ENCODE data around the gene ST6GALNAC4.

The ST6GALNAC4 gene

GRCh38 chr9:127924736-127925444 lies 8.0 kb upstream of the ST6GALNAC4 start:
- ATAC-seq (replicated peaks; ENCODE audit: extremely low read depth, poor library complexity, severe bottlenecking) (no peak), DNase-seq (ENCODE audit: low spot score in 2 of 2) (no peak)
- Mint-ChIP-seq H3K9me3 (no peaks in the 10 kb centered on the region), H3K4me3 (peak overlapping the region; percentile 38), H3K4me1 (peaks cover 11% of the 10 kb centered on the region), H3K36me3 (ENCODE audit: insufficient read depth) (peaks cover 12% of the 10 kb centered on the region), H3K27me3 (peaks cover 19% of the 10 kb centered on the region), H3K27ac (ENCODE audit: low read depth) (no peak overlapping the region)

DNA sequence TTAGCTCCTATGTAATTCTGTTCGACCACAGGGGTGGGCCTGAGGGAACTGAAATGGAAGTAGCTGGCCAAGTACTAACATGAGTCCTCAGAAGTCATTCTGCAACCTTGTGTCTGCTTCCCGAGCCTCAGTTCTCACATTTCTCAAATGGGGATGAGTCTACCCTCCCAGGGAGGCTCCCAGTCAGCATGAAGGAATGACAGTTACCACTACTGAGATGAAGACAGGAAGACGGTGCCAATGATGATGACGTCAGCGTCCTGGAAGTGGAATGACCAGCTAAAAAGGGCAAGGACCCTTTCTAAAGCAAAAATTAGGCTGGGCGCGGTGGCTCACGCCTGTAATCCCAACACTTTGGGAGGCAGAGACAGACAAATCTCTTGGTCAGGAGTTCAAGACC lies 6.9 kb upstream of the ST6GALNAC4 start:
- no peaks in the 10 kb centered on the region for H3K9me3 Mint-ChIP-seq
- peaks cover 19% of the 10 kb centered on the region for H3K27me3 Mint-ChIP-seq
- DNase-seq (ENCODE audit: low spot score in 2 of 2) (no peak), ATAC-seq (replicated peaks; ENCODE audit: extremely low read depth, poor library complexity, severe bottlenecking) (no peak)
- H3K4me3 Mint-ChIP-seq, result no peak overlapping the region
- peaks cover 14% of the 10 kb centered on the region for H3K4me1 Mint-ChIP-seq
- peaks cover 12% of the 10 kb centered on the region for H3K36me3 Mint-ChIP-seq (ENCODE audit: insufficient read depth)
- H3K27ac Mint-ChIP-seq (ENCODE audit: low read depth), result no peak overlapping the region

- Mint-ChIP-seq H3K4me3 (no peak overlapping the region), H3K27me3 (peaks cover 19% of the 10 kb centered on the region), H3K9me3 (no peaks in the 10 kb centered on the region), H3K4me1 (peaks cover 21% of the 10 kb centered on the region), H3K27ac (ENCODE audit: low read depth) (no peak overlapping the region), H3K36me3 (ENCODE audit: insufficient read depth) (peaks cover 13% of the 10 kb centered on the region)
- no peak for DNase-seq (ENCODE audit: low spot score in 2 of 2)
- no peak for ATAC-seq (replicated peaks; ENCODE audit: extremely low read depth, poor library complexity, severe bottlenecking)
Observed at GRCh38 chr9:127923046-127923445, 6.2 kb upstream of the ST6GALNAC4 start.

DNA sequence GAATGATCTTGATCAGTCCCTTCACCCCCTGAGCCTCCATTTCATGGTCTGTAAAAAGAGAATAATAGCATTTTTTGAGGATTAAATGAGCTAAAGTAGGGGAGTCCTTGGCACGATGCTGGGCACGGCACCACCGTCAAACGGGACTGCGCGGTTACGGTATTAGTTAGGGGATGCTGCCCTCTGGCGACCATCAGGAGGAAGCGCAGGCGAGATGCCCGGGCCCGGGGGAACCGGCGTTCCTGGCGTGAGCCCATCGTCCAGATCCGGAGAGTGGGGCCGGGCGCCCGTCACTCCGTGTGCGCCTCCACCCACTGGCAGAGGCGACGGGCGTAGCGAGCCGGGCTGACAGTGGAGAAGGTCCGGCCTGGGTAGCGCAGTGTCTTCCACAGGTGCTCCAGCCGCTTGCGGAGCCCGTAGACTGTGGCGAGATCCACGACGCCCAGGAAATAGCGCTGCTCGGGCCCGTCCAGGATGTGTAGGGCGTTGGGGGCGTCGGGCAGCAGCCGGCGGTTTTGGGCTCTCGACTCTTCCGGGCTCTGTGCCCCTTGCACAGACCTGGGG lies 4.8 kb upstream of the ST6GALNAC4 start:
- DNase-seq (ENCODE audit: low spot score in 2 of 2), result peak; percentile 71 to 86
- H3K27ac Mint-ChIP-seq (ENCODE audit: low read depth), result peak overlapping the region; percentile 57
- peaks cover 31% of the 10 kb centered on the region for H3K4me1 Mint-ChIP-seq

GRCh38 chr9:127920794-127921193 lies 4.0 kb upstream of the ST6GALNAC4 start:
- Mint-ChIP-seq H3K36me3 (ENCODE audit: insufficient read depth) (peaks cover 10% of the 10 kb centered on the region), H3K4me1 (peaks cover 37% of the 10 kb centered on the region), H3K27me3 (peaks cover 12% of the 10 kb centered on the region), H3K27ac (ENCODE audit: low read depth) (no peak overlapping the region), H3K9me3 (no peaks in the 10 kb centered on the region), H3K4me3 (no peak overlapping the region)
- ATAC-seq (replicated peaks; ENCODE audit: extremely low read depth, poor library complexity, severe bottlenecking), result no peak
- DNase-seq (ENCODE audit: low spot score in 2 of 2), result no peak

More for the DNA sequence above, 4.8 kb upstream of the ST6GALNAC4 start:
- ATAC-seq (replicated peaks; ENCODE audit: extremely low read depth, poor library complexity, severe bottlenecking), result peak; percentile 34
- H3K27me3 Mint-ChIP-seq, result peaks cover 19% of the 10 kb centered on the region
- peak overlapping the region; percentile 53 for H3K4me3 Mint-ChIP-seq
- H3K9me3 Mint-ChIP-seq, result no peaks in the 10 kb centered on the region
- H3K36me3 Mint-ChIP-seq (ENCODE audit: insufficient read depth), result peaks cover 13% of the 10 kb centered on the region

DNA sequence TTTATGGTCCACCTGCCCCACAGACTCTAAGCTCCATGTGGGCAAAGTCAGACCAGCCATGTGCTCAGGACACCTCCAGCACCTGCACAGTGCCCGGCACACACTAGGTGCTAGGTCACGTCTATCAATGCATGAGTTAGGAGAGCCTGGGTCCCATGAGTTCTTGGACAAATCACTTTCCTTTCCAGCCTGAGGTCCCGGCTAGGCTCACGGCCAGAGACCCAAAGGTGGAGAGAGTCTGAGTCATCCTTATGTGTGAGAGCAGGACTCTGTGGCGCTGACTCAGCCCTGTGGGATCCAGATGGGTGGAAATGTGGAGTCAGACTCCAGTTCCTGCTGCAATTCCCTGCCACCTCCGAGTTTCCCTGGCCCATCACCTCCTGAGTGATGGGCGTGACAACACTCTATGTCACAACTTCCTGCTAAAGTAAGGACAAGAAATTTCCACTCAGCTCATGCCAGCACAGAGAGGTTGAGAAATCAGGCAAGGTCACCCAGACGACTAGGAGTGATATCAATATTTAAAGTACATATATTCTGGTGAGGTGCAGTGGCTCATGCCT lies 2.5 kb upstream of the ST6GALNAC4 start:
- Mint-ChIP-seq H3K27me3 (peaks cover under 1% of the 10 kb centered on the region), H3K4me1 (peaks cover 47% of the 10 kb centered on the region), H3K27ac (ENCODE audit: low read depth) (no peak overlapping the region), H3K36me3 (ENCODE audit: insufficient read depth) (peaks cover 13% of the 10 kb centered on the region), H3K4me3 (no peak overlapping the region), H3K9me3 (no peaks in the 10 kb centered on the region)
- no peak for ATAC-seq (replicated peaks; ENCODE audit: extremely low read depth, poor library complexity, severe bottlenecking)
- no peak for DNase-seq (ENCODE audit: low spot score in 2 of 2)

DNA sequence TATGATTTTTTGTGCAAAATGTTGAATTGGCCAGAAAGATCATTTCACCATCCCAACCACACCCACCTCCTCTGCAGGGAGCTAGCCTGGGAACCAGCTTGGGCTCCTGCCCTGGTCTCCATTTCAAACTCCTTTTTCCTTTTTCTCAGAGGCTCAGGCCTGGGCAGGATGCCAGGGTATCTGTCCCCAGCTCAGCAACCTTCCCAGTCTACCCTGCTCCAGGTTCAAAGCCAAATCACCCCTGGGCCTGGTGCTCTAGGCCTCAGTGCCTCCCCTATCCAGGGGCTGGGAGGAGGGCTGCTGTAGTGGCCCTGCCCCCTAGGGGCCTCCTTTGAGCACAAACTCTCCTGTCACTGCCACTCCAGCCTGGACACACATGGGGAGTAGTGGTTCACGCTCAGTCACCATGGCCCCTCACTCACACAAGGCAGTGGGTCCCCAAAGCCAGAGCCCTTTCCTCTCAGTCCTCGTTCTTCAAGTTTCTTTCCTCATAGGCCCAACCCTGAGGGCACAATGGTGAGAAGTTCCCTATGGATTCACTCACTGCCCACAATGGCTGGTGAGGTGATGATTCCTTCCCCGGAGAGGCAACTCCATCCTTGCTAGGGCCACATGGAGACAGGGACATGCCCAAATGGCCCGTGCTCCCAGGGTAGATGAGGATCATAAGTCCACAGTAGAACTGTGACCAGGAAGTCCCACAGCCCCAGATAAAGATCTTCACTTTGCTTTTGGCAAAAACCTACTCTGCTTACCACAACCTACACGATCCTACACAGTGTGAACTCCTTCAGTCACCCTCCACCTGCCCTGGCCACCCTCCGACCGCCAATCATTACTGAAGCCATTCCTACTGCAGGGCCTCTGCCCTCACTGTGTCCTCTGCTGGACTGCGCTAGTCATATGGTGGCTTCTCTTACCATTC lies 1.6 kb upstream of the ST6GALNAC4 start:
- H3K4me3 Mint-ChIP-seq, result peak overlapping the region; percentile 82
- peaks cover 47% of the 10 kb centered on the region for H3K4me1 Mint-ChIP-seq
- H3K36me3 Mint-ChIP-seq (ENCODE audit: insufficient read depth), result peaks cover 15% of the 10 kb centered on the region
- DNase-seq (ENCODE audit: low spot score in 2 of 2), result no peak
- H3K27ac Mint-ChIP-seq (ENCODE audit: low read depth), result no peak overlapping the region
- no peaks in the 10 kb centered on the region for H3K9me3 Mint-ChIP-seq
- no peaks in the 10 kb centered on the region for H3K27me3 Mint-ChIP-seq
- ATAC-seq (replicated peaks; ENCODE audit: extremely low read depth, poor library complexity, severe bottlenecking), result no peak

GRCh38 chr9:127917603-127918002 lies 762 bp upstream of the ST6GALNAC4 start:
- H3K36me3 Mint-ChIP-seq (ENCODE audit: insufficient read depth), result peaks cover 21% of the 10 kb centered on the region
- H3K27ac Mint-ChIP-seq (ENCODE audit: low read depth), result peak overlapping the region; percentile 22
- peaks cover 47% of the 10 kb centered on the region for H3K4me1 Mint-ChIP-seq
- H3K27me3 Mint-ChIP-seq, result no peaks in the 10 kb centered on the region
- no peak for ATAC-seq (replicated peaks; ENCODE audit: extremely low read depth, poor library complexity, severe bottlenecking)
- DNase-seq (ENCODE audit: low spot score in 2 of 2), result no peak
- H3K4me3 Mint-ChIP-seq, result peak overlapping the region; percentile 82
- no peaks in the 10 kb centered on the region for H3K9me3 Mint-ChIP-seq

DNA sequence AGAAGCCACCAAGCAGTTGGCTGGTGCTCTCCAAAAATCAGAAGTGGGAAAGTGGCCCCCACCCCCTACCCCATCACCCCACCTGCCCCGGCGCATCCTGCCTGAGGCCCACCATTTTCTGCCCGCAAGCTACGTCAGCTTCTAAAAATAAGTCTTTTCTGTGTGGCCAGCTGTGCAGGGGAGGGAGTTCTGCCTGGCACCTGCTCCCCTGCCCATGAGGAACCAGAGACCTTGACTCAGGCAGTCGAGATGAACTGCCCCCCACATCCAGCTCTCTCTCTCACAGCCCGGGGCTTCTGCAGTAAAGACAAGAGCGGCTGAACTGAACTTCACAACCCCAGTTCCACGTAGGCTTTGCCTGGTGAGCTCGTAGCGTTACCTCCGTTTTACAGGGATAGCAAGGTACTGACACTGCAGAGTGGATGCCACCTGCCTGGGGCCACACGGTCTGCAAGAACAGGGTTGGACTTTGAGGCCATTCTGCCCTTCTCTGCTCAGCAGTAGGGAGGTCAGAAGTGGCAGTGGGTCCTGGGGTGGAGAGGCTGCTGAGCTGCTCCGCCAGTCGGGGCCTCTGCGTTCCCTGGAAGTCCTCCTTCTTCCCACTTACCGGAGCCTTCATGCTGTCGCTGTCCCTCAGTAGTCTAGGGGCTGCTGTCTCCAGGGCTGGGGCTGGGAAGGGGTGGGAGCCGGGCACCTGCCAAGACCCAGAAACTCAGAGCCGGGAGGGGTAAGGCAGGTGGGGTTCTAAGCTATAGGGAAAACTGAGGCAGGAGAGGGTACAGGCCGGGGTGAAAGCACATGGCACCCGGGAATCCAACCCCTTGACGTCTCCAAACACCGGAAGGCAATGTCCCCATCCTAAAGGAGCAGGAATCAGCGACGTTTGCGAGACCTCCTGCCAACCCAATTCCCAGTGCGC lies 781 bp downstream of the ST6GALNAC4 start:
- peak; percentile 49 for ATAC-seq (replicated peaks; ENCODE audit: extremely low read depth, poor library complexity, severe bottlenecking)
- Mint-ChIP-seq H3K27me3 (no peaks in the 10 kb centered on the region), H3K27ac (ENCODE audit: low read depth) (peak overlapping the region; percentile 80), H3K9me3 (no peaks in the 10 kb centered on the region), H3K36me3 (ENCODE audit: insufficient read depth) (peaks cover 26% of the 10 kb centered on the region), H3K4me1 (peaks cover 43% of the 10 kb centered on the region), H3K4me3 (peak overlapping the region; percentile 82)
- DNase-seq (ENCODE audit: low spot score in 2 of 2), result peak in 1 of 2 donors; percentile 43

- Mint-ChIP-seq H3K4me1 (peaks cover 51% of the 10 kb centered on the region), H3K9me3 (no peaks in the 10 kb centered on the region), H3K4me3 (peak overlapping the region; percentile 82), H3K36me3 (ENCODE audit: insufficient read depth) (peaks cover 27% of the 10 kb centered on the region), H3K27me3 (no peaks in the 10 kb centered on the region), H3K27ac (ENCODE audit: low read depth) (peak overlapping the region; percentile 80)
- DNase-seq (ENCODE audit: low spot score in 2 of 2) (no peak), ATAC-seq (replicated peaks; ENCODE audit: extremely low read depth, poor library complexity, severe bottlenecking) (no peak)
Observed at GRCh38 chr9:127915325-127915752, 1.5 kb downstream of the ST6GALNAC4 start.

DNA sequence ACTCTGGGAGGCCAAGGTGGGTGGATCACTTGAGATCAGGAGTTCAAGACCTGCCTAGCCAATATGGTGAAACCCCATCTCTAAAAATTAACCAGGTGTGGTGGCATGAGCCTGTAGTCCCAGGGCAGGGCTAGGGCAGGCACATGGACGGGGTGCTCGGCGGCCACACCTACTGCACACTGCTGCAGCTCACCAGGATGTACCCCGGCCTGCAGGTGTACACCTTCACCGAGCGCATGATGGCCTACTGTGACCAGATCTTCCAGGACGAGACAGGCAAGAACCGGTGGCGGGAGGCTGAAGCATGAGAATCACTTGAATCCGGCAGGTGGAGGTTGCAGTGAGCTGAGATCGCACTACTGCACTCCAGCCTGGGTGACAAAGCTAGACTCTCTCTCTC lies 3.2 kb downstream of the ST6GALNAC4 start:
- Mint-ChIP-seq H3K27ac (ENCODE audit: low read depth) (no peak overlapping the region), H3K4me1 (peaks cover 42% of the 10 kb centered on the region), H3K4me3 (no peak overlapping the region), H3K36me3 (ENCODE audit: insufficient read depth) (peaks cover 28% of the 10 kb centered on the region), H3K27me3 (no peaks in the 10 kb centered on the region), H3K9me3 (no peaks in the 10 kb centered on the region)
- no peak for DNase-seq (ENCODE audit: low spot score in 2 of 2)
- no peak for ATAC-seq (replicated peaks; ENCODE audit: extremely low read depth, poor library complexity, severe bottlenecking)

All from central memory CD8-positive, alpha-beta T cell (primary cell).